ENCODE measurements around the gene FIZ1. TPM values are rescaled to one million over a fixed set of nuclear protein-coding genes. Genes with fewer than 3 reads are reported as not detected.
A peak's percentile ranks its signal among the peaks of the same experiment; 100 is the strongest.

FIZ1 gene
- polyA plus RNA-seq, 1 donor from 2014 or later, result 7.4 TPM

- peak overlapping the region; percentile 94 for H3K9ac ChIP-seq (ENCODE audit: low read length)
- H3K27me3 ChIP-seq (ENCODE audit: insufficient read depth, low read depth, low read length), result no peaks in the 10 kb centered on the region
- H3K36me3 ChIP-seq (ENCODE audit: insufficient read depth, low read length), result no peaks in the 10 kb centered on the region
- TF ChIP-seq EP300 (conservative IDR thresholded peaks at IDR 0.05; ENCODE audit: poor library complexity, severe bottlenecking), result no peak
- TF ChIP-seq TAF1 (IDR thresholded peaks at IDR 0.05; ENCODE audit: low read depth), result no peak
- no peak for TF ChIP-seq REST (IDR thresholded peaks at IDR 0.05; ENCODE audit: borderline replicate concordance)
- no peak for TF ChIP-seq CTCF (IDR thresholded peaks at IDR 0.05; ENCODE audit: poor library complexity, severe bottlenecking)
- no peak for TF ChIP-seq MXI1 (conservative IDR thresholded peaks at IDR 0.05; ENCODE audit: poor library complexity, severe bottlenecking)
- TF ChIP-seq EZH2 (IDR thresholded peaks at IDR 0.05; ENCODE audit: borderline replicate concordance, insufficient read depth, low read length, poor library complexity, severe bottlenecking), result no peak
- TF ChIP-seq RAD21 (conservative IDR thresholded peaks at IDR 0.05), result no peak
- no peak for TF ChIP-seq POLR2AphosphoS5 (IDR thresholded peaks at IDR 0.05)
- TF ChIP-seq SMC3 (conservative IDR thresholded peaks at IDR 0.05; ENCODE audit: poor library complexity), result no peak
- H3K27ac ChIP-seq (ENCODE audit: low read length), result no peak overlapping the region
- no peak overlapping the region for H2AFZ ChIP-seq (ENCODE audit: low read depth, low read length)
- peak overlapping the region; percentile 97 for H3K4me3 ChIP-seq (ENCODE audit: low read length)
- peak overlapping the region; percentile 81 for H3K4me2 ChIP-seq (ENCODE audit: low read length)
- no peaks in the 10 kb centered on the region for H3K9me2 ChIP-seq (ENCODE audit: insufficient read depth, low read length)
- no peaks in the 10 kb centered on the region for H3K9me3 ChIP-seq (ENCODE audit: low read length)
- no peaks in the 10 kb centered on the region for H4K20me1 ChIP-seq (ENCODE audit: insufficient read depth)
- peaks cover 25% of the 10 kb centered on the region for H3K79me2 ChIP-seq (replicated peaks; ENCODE audit: insufficient read depth, low read length)
- H3F3A ChIP-seq (ENCODE audit: insufficient read depth, low read length, poor library complexity, severe bottlenecking), result no peaks in the 10 kb centered on the region
Observed at GRCh38 chr19:55635856-55636440, 36.6 kb upstream of the FIZ1 start.

- Histone ChIP-seq H4K20me1 (ENCODE audit: insufficient read depth) (no peaks in the 10 kb centered on the region), H3K27ac (ENCODE audit: low read length) (peak overlapping the region; percentile 79), H3K9me3 (ENCODE audit: low read length) (no peaks in the 10 kb centered on the region), H3F3A (ENCODE audit: insufficient read depth, low read length, poor library complexity, severe bottlenecking) (no peaks in the 10 kb centered on the region), H3K4me3 (ENCODE audit: low read length) (peak overlapping the region; percentile 97), H3K4me2 (ENCODE audit: low read length) (peak overlapping the region; percentile 81), H2AFZ (ENCODE audit: low read depth, low read length) (peak overlapping the region; percentile 51), H3K36me3 (ENCODE audit: insufficient read depth, low read length) (no peaks in the 10 kb centered on the region), H3K9ac (ENCODE audit: low read length) (peak overlapping the region; percentile 94), H3K79me2 (replicated peaks; ENCODE audit: insufficient read depth, low read length) (peaks cover 25% of the 10 kb centered on the region), H3K27me3 (ENCODE audit: insufficient read depth, low read depth, low read length) (no peaks in the 10 kb centered on the region), H3K9me2 (ENCODE audit: insufficient read depth, low read length) (no peaks in the 10 kb centered on the region)
- TF ChIP-seq MXI1 (conservative IDR thresholded peaks at IDR 0.05; ENCODE audit: poor library complexity, severe bottlenecking), result peak; percentile 1
- no peak for TF ChIP-seq REST (IDR thresholded peaks at IDR 0.05; ENCODE audit: borderline replicate concordance)
Observed at GRCh38 chr19:55635334-55635717, 36.0 kb upstream of the FIZ1 start.
